ENCODE measurements around the gene NXPH4. TPM values are rescaled to one million over a fixed set of nuclear protein-coding genes. Genes with fewer than 3 reads are reported as not detected.

Gene NXPH4
- total RNA-seq, 1 experiment from 2014 or later = 4.8 TPM

GRCh38 chr12:57200497-57200896 is 16.1 kb upstream of the NXPH4 start:
- no peak overlapping the region for H3K4me3 ChIP-seq (ENCODE audit: low read depth, low read length, poor library complexity, severe bottlenecking)
- DNase-seq (ENCODE audit: low spot score) = no peak
- peaks cover 9% of the 10 kb centered on the region for H3K36me3 ChIP-seq (ENCODE audit: insufficient read depth, low read length, poor library complexity, severe bottlenecking)
- H3K27me3 ChIP-seq (replicated peaks; ENCODE audit: insufficient read depth, low read depth, low read length, poor library complexity) = no peaks in the 10 kb centered on the region
- H3K4me1 ChIP-seq (ENCODE audit: insufficient read depth, low read length, poor library complexity, severe bottlenecking) = no peaks in the 10 kb centered on the region
- no peaks in the 10 kb centered on the region for H3K9me3 ChIP-seq (ENCODE audit: low read depth, low read length, poor library complexity, severe bottlenecking)
- CTCF ChIA-PET = no interaction called here
- TF ChIP-seq EZH2 (IDR thresholded peaks at IDR 0.05; ENCODE audit: borderline replicate concordance, low read depth, low read length, poor library complexity, severe bottlenecking) = no peak
- TF ChIP-seq, protein P1, sequence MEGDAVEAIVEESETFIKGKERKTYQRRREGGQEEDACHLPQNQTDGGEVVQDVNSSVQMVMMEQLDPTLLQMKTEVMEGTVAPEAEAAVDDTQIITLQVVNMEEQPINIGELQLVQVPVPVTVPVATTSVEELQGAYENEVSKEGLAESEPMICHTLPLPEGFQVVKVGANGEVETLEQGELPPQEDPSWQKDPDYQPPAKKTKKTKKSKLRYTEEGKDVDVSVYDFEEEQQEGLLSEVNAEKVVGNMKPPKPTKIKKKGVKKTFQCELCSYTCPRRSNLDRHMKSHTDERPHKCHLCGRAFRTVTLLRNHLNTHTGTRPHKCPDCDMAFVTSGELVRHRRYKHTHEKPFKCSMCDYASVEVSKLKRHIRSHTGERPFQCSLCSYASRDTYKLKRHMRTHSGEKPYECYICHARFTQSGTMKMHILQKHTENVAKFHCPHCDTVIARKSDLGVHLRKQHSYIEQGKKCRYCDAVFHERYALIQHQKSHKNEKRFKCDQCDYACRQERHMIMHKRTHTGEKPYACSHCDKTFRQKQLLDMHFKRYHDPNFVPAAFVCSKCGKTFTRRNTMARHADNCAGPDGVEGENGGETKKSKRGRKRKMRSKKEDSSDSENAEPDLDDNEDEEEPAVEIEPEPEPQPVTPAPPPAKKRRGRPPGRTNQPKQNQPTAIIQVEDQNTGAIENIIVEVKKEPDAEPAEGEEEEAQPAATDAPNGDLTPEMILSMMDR (conservative IDR thresholded peaks at IDR 0.05; ENCODE audit: low read depth, low read length) = no peak
- no peak overlapping the region for H3K27ac ChIP-seq (ENCODE audit: low read depth, low read length, poor library complexity, severe bottlenecking)
- POLR2A ChIA-PET (ENCODE audit: low non-redundant PET) = no interaction called here
- BruUV-seq (replicated peaks) = no TSS peak
- intact Hi-C loops (cut with micrococcal nuclease; ENCODE audit: unreplicated experiment) = no loop called here

DNA sequence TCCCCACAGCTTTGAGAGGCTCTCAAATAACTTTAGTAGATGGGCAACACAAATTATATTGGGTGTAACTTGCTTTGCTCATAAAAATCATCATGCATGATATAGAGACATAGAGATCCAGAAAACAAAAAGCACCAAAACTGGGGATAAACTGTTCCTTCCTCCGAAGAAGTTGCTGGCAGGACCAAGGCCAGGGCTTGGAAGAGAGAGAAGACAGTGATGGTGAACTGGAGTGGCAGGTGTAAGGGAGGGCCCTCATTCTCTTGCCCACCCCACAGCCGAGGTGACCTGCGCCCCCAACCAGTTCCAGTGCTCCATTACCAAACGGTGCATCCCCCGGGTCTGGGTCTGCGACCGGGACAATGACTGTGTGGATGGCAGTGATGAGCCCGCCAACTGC is 15.4 kb upstream of the NXPH4 start:
- POLR2A ChIA-PET (ENCODE audit: low non-redundant PET) = no interaction called here
- BruUV-seq (replicated peaks) = no TSS peak
- CTCF ChIA-PET = no interaction called here

GRCh38 chr12:57201631-57202030 is 15.0 kb upstream of the NXPH4 start:
- ChIA-PET CTCF (no interaction called here), POLR2A (ENCODE audit: low non-redundant PET) (no interaction called here)
- BruUV-seq (replicated peaks) = no TSS peak
- intact Hi-C loops (cut with micrococcal nuclease; ENCODE audit: unreplicated experiment) = no loop called here
- TF ChIP-seq, protein P1 (conservative IDR thresholded peaks at IDR 0.05; ENCODE audit: low read depth, low read length) = no peak
- no peak for TF ChIP-seq EZH2 (IDR thresholded peaks at IDR 0.05; ENCODE audit: borderline replicate concordance, low read depth, low read length, poor library complexity, severe bottlenecking)
- Histone ChIP-seq H3K4me1 (ENCODE audit: insufficient read depth, low read length, poor library complexity, severe bottlenecking) (no peaks in the 10 kb centered on the region), H3K4me3 (ENCODE audit: low read depth, low read length, poor library complexity, severe bottlenecking) (no peak overlapping the region), H3K36me3 (ENCODE audit: insufficient read depth, low read length, poor library complexity, severe bottlenecking) (peaks cover 9% of the 10 kb centered on the region), H3K9me3 (ENCODE audit: low read depth, low read length, poor library complexity, severe bottlenecking) (no peaks in the 10 kb centered on the region), H3K27me3 (replicated peaks; ENCODE audit: insufficient read depth, low read depth, low read length, poor library complexity) (no peaks in the 10 kb centered on the region), H3K27ac (ENCODE audit: low read depth, low read length, poor library complexity, severe bottlenecking) (no peak overlapping the region)
- DNase-seq (ENCODE audit: low spot score) = no peak

More for the DNA sequence above, 15.4 kb upstream of the NXPH4 start:
- H3K36me3 ChIP-seq (ENCODE audit: insufficient read depth, low read length, poor library complexity, severe bottlenecking) = peaks cover 9% of the 10 kb centered on the region
- H3K27me3 ChIP-seq (replicated peaks; ENCODE audit: insufficient read depth, low read depth, low read length, poor library complexity) = no peaks in the 10 kb centered on the region
- no peak overlapping the region for H3K4me3 ChIP-seq (ENCODE audit: low read depth, low read length, poor library complexity, severe bottlenecking)
- intact Hi-C loops (cut with micrococcal nuclease; ENCODE audit: unreplicated experiment) = no loop called here
- DNase-seq (ENCODE audit: low spot score) = no peak
- H3K27ac ChIP-seq (ENCODE audit: low read depth, low read length, poor library complexity, severe bottlenecking) = no peak overlapping the region
- TF ChIP-seq, protein P1 (conservative IDR thresholded peaks at IDR 0.05; ENCODE audit: low read depth, low read length) = no peak
- no peak for TF ChIP-seq EZH2 (IDR thresholded peaks at IDR 0.05; ENCODE audit: borderline replicate concordance, low read depth, low read length, poor library complexity, severe bottlenecking)
- no peaks in the 10 kb centered on the region for H3K4me1 ChIP-seq (ENCODE audit: insufficient read depth, low read length, poor library complexity, severe bottlenecking)
- no peaks in the 10 kb centered on the region for H3K9me3 ChIP-seq (ENCODE audit: low read depth, low read length, poor library complexity, severe bottlenecking)

All from A673 (cell line).